Inferior parietal cortex (tissue), 1 donor: Measurements from ENCODE around the gene ZNF629.

Experiments
- DNase-seq: peaks from one replicate; pipeline ENCODE4 v3.0.0-alpha.2; 2016; ENCODE audit errors: extremely low spot score

The ZNF629 gene

GRCh38 chr16:30786115-30786935, 680 bp downstream of the ZNF629 start:
- no peak for DNase-seq

DNA sequence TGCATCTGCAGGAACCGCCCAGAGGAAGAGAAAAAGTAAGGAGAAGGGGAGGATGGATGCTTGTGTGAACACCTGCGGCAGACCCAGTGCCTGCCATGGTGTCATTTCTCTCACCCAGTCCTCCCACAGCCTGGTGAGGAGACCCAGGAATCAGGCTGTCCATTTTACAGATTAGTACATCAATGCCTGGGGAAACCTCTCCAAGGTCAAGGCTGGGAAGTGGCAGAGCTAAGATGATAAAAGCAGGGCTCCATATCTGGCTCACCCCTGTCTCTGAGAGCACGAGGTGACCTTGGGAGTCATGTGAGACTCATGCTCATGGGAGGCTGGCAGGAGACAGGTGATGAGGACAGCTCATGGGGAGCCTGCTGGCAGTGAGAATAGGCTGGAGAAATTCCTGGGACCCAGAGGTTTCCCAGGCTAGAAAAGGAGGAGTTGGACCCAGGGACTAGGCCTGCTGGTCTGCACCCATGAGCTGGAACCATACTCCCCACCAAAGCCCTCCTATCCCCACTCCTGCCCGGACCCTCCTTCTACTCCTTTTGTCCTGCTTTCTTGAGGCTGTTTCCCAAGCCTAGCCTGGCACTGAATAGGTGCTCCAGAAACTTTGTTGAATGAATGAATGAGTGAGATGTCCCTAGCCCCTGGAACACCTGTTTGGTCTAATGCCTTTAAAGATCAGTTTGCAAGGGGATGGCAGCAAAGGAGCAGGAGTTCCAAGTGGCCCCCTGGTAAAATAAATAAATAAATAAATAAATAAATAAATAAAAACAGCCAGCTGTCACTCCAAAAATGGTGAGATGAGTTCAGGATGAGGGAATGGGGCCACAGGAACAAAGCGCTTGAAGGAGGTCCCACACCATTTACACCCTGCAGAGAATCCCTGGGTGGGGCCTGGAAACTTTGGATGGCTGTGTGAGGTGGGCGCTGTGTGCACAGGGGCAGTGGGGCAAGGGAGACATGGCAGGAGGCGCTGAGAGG, 1.6 kb downstream of the ZNF629 start:
- DNase-seq: no peak

GRCh38 chr16:30784215-30784614, 2.8 kb downstream of the ZNF629 start:
- DNase-seq: no peak

- no peak for DNase-seq
Observed at GRCh38 chr16:30783280-30784109, 3.5 kb downstream of the ZNF629 start.

- no peak for DNase-seq
Observed at GRCh38 chr16:30782486-30783279, 4.3 kb downstream of the ZNF629 start.

DNA sequence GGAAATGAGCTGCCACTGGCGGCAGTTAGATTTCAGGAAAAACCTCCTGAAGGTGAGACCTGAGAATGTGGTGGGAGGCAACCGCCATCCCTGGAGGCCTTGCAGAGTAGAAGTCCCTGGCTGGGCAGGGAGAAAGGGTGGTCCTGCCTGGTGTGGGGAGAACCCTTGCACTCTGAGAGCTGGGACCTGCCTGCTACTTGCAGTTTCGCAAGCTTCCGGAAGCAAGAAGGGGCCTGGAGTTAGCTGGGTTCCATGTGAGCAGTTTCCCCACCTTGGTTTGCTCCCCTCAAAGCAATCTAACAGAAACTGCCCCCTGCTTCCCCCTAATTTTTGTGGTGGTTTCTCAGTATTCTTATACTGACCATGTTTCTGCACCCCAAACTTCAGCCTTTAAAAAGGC, 6.5 kb downstream of the ZNF629 start:
- no peak for DNase-seq

- DNase-seq: no peak
Observed at GRCh38 chr16:30780021-30780420, 7.0 kb downstream of the ZNF629 start.

GRCh38 chr16:30779596-30779995, 7.4 kb downstream of the ZNF629 start:
- no peak for DNase-seq

- DNase-seq: no peak
Observed at GRCh38 chr16:30778549-30779244, 8.3 kb downstream of the ZNF629 start.

- DNase-seq: no peak
Observed at GRCh38 chr16:30777591-30778297, 9.3 kb downstream of the ZNF629 start.

DNA sequence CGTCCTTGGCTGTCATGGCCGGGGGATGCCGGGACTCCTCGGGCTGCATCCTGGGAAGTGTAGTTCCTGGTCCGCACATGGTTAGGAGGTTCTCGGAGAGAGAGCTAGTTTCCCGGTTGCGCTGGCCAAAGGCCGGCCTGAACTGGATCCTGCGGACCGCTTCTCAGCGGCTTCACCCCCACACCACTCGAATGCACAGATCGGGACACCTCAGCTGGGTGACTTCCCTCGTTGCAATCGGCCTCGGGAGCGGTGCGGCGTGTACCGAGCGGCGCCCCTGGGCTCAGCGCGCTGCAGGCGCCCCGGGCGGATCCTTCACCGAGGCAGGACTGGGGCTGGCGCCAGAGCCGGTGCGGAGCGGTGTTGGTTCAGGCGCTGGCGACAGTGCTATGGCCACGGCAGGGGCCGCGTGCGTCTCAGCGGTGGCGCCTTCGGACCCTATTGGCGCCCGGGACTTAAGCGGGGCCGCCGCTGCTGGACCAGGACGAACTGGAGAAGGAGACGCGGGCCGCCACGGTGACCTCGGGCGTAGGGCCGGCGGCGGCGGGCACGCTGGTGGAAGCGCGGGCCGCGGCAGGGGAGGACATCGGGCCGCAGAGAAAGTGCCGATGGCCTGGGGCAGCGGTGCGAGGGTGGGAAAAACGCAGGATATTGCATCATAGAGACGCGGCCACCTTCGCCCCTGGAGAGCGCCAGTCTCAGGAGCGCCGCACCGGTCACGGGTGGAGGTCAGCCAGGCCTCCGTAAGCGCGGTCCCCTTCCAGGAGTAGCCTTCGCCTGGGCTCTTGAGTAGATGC, 11.4 kb downstream of the ZNF629 start:
- DNase-seq: peak; percentile 82

DNA sequence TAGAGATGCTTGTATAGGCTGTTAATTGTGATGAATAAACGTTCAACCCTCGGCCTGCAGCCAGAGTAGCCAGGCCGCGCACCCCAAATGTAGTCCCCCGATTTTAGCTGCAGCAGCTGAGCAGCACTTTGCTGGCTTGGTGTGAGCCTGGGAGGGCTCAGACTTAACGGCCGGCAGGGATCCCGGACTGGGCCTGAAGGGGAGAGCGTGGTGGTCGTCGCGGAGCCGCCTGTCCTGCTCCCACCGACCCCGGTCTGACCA, 11.9 kb downstream of the ZNF629 start:
- no peak for DNase-seq

DNA sequence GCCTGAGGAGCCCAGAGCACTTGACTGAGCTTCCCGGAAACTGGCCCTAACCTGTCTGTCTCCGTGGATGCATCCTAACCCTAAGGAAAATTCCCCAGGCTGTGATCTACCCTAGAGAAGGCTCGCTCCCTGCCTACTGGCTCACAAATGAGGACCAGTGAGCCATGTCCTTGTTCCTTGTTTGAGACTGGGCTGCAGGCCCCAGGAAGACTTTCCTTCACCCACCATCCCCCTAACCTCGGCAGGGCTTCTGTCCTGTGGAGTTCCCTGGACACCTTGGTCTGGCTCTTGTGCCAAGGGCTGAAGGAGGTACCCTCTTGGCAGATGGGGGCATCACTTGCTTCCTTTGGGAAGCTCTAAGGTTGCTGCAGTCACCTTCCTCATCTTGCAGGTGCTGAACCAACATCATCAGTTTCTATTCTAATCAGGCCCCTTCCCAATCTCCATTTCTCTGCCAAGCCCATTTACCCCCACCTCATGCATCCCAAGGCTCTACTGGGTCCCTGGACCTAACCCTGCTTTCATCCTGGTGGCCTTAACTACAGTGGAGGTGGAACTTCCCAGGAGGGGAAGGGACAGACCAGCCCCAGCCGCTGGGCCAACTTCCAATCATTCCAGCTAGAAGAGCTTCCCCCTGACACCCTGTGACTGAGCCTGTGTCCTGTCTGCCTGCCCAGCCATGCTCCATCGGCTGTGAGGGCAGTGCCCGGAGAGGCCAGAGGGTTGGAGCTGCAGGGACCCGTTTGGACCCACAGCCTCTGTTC, 12.5 kb downstream of the ZNF629 start:
- no peak for DNase-seq

GRCh38 chr16:30773826-30774225, 13.2 kb downstream of the ZNF629 start:
- no peak for DNase-seq

DNA sequence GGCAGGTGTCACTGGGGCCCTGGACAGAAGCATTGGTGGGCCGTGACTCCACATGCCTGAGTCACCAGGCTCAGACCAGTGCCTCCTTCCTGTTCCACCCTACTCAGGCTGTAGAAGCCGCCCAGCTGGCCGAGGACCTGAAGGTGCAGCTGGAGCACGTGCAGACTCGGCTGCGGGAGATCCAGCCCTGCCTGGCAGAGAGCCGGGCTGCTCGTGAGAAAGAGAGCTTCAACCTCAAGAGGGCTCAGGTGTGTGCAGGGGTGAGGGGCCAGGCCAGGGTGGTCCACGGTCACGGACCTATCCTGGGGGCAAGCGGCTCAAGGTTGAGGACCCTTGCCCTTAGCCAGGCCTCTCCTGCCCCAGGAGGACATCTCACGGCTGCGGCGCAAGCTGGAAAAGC, 15.3 kb downstream of the ZNF629 start:
- no peak for DNase-seq

DNA sequence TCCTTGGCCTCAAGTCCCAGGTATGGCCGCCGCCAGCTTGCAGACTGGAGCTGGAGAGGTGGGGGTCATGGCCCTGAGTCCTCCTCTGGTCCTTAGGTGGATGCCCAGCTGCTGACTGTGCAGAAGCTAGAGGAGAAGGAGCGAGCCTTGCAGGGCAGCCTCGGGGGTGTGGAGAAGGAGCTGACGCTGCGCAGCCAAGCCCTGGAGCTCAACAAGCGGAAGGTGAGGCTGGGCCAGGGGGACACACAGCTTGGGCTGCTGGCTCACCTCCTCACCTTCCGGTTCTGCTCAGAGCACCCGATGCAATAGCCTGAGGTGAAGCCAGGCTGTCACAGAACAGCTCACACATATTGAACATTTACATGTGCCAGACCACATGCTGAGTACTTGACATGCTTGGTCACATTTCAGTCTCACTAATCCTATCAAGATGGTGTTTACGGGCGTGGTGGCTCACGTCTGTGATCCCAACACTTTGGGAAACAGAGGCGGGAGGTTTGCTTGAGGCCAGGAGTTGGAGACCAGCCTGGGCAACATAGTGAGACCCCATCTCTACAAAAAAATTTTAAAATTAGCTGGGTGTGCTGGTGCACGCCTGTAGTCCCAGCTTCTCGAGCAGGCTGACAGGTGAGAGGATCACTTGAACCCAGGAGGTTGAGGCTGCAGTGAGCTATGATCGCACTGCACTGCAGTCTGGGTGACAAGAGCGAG, 17.5 kb downstream of the ZNF629 start:
- no peak for DNase-seq

GRCh38 chr16:30768583-30769181, 18.3 kb downstream of the ZNF629 start:
- DNase-seq: no peak
